ENCODE measurements around the gene CD52.
"Not testable (repeated sequence)": the region's sequence is repeated elsewhere in the genome, so short reads cannot be mapped to it uniquely, and the experiment has no call there.

The CD52 gene

GRCh38 chr1:26329380-26329779 lies 11.6 kb downstream of the CD52 start:
- DNase-seq: not testable (repeated sequence)

GRCh38 chr1:26330276-26330675 lies 12.5 kb downstream of the CD52 start:
- no peak for DNase-seq

GRCh38 chr1:26333312-26333711 lies 15.6 kb downstream of the CD52 start:
- DNase-seq: not testable (repeated sequence)

- DNase-seq: peak in 1 of 58 donors; percentile 8
These were observed 18.2 kb downstream of the CD52 start for GRCh38 chr1:26335774-26336476.

- DNase-seq: peak in 4 of 58 donors; percentile 5 to 22 (median 10)
These were observed 18.9 kb downstream of the CD52 start for GRCh38 chr1:26336477-26337205.

- DNase-seq: no peak
These were observed 19.4 kb downstream of the CD52 start for GRCh38 chr1:26337206-26337535.

GRCh38 chr1:26337625-26338024 lies 19.9 kb downstream of the CD52 start:
- no peak for DNase-seq

- DNase-seq: no peak
These were observed 20.9 kb downstream of the CD52 start for GRCh38 chr1:26338670-26339069.

GRCh38 chr1:26340047-26340481 lies 22.3 kb downstream of the CD52 start:
- no peak for DNase-seq

- DNase-seq: no peak
These were observed 26.6 kb downstream of the CD52 start for GRCh38 chr1:26344147-26344920.

GRCh38 chr1:26345718-26346117 lies 28.0 kb downstream of the CD52 start:
- DNase-seq: no peak

- DNase-seq: no peak
These were observed 28.7 kb downstream of the CD52 start for GRCh38 chr1:26346274-26347033.

GRCh38 chr1:26349188-26349876 lies 31.6 kb downstream of the CD52 start:
- no peak for DNase-seq

GRCh38 chr1:26349877-26350244 lies 32.1 kb downstream of the CD52 start:
- no peak for DNase-seq

- DNase-seq: no peak
These were observed 32.6 kb downstream of the CD52 start for GRCh38 chr1:26350343-26350700.

GRCh38 chr1:26350701-26351589 lies 33.2 kb downstream of the CD52 start:
- no peak for DNase-seq

GRCh38 chr1:26351590-26352337 lies 34.0 kb downstream of the CD52 start:
- no peak for DNase-seq

GRCh38 chr1:26352338-26352679 lies 34.6 kb downstream of the CD52 start:
- DNase-seq: no peak

GRCh38 chr1:26353210-26353859 lies 35.6 kb downstream of the CD52 start:
- DNase-seq: no peak

Data from anterior cingulate cortex (tissue), 58 donors.